ENCODE measurements around the gene PDE4D. TPM values are rescaled to one million over a fixed set of nuclear protein-coding genes. Genes with fewer than 3 reads are reported as not detected.

PDE4D gene
- 35.1 TPM for total RNA-seq
- long read RNA-seq, partial matches to known transcripts: 4 of 21 reads
- long read RNA-seq, other reads (novel, unspliced or antisense): 12 of 21 reads

GRCh38 chr5:59893429-59894227 is at the start of gene PDE4D:
TSS of gene PDE4D (minus strand) at chr5:59893726.
- peak; percentile 70 for ATAC-seq
- intact Hi-C loops (cut with micrococcal nuclease): no loop called here
- DNase-seq: peak; percentile 66

GRCh38 chr5:59937633-59938032 is 44.1 kb upstream of the PDE4D start:
- intact Hi-C loops (cut with micrococcal nuclease): no loop called here
- ATAC-seq (no peak), DNase-seq (no peak)

- intact Hi-C loops (cut with micrococcal nuclease): no loop called here
- DNase-seq (no peak), ATAC-seq (no peak)
Measured at GRCh38 chr5:59923465-59923864, 29.9 kb upstream of the PDE4D start.

DNA sequence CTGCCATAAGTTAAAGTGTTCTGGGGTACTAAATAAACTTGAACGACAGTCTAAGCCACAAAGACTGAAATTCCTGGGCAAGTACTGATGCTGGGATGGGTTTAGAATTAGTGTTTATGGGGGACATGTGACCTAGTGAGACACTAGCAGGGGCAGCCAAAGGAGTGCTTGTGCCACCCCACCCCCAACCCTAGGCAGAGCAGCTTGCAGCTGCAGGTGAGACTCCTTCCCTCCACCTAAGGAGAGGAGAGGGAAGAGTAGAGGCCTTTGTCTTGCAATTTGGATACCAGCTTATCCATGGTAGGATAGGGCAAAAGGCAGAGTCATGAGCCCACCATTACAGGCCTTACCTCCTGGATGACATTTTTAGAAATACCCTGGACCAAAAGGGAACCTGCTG is 28.7 kb upstream of the PDE4D start:
- intact Hi-C loops (cut with micrococcal nuclease): no loop called here

GRCh38 chr5:59921816-59922215 is 28.3 kb upstream of the PDE4D start:
- no peak for DNase-seq
- no peak for ATAC-seq
- intact Hi-C loops (cut with micrococcal nuclease): no loop called here

More for the DNA sequence above, 28.7 kb upstream of the PDE4D start:
- no peak for DNase-seq
- ATAC-seq: no peak

DNA sequence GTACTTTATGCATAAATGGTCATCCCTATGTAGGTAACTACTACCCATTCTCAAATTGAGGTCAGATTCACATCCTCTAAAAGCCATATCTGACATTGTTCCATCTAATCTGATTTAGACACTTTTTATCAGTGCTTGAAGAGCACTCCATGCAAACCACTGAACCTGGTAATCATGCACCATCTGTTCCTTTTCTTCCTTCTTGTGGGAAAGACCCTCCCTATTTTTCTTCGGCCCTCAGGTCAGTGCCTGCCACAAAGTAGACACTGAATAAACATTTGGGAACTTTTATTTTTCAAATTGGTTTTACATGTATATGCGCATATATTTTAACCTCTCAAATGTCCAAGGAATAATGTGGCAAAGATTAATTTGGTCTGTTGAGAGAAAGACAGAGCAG is 26.0 kb upstream of the PDE4D start:
- DNase-seq (no peak), ATAC-seq (no peak)
- intact Hi-C loops (cut with micrococcal nuclease): no loop called here

GRCh38 chr5:59917121-59917520 is 23.6 kb upstream of the PDE4D start:
- DNase-seq (no peak), ATAC-seq (no peak)
- intact Hi-C loops (cut with micrococcal nuclease): no loop called here

DNA sequence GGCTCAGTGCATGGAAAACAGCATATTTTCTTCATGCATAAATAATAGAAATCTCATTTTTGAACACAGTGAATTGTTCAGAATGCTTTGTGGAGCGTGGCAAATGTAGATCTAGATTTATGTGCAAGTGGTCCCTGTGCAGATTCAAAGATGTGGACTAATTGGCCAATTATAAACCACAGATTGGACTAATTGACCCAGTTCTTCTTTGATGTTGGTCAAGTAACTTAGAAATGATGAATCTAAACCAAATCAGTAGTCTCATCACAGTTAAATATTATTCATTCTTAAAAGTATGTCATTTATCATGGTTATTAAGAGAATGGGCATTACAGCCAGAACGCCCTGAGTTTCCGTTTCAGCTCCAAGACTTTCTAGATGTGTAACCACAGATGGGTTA is 11.7 kb upstream of the PDE4D start:
- no peak for ATAC-seq

DNA sequence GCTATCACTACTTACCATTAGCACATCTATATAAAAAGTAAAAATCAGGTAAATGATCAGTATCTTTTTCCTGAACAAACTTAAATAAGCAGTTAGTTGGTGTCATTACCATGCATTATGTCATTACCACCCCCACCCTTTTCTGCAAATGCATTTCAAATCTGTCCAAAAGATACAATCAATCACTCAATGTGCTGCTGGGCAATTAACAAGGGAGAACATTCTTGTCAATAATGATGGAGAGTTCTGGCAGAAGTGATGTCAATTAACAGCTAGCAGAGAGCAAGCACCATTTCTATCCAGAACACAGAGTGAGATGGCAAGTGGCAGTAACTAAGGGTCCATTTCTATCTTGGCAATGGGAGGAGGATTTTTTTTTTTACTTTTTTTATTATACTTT is 3.5 kb upstream of the PDE4D start:
- intact Hi-C loops (cut with micrococcal nuclease): no loop called here
- DNase-seq (no peak), ATAC-seq (no peak)

More for the DNA sequence above, 11.7 kb upstream of the PDE4D start:
- intact Hi-C loops (cut with micrococcal nuclease): no loop called here
- DNase-seq: no peak

GRCh38 chr5:59891962-59892643 is 1.4 kb downstream of the PDE4D start:
- DNase-seq (no peak), ATAC-seq (no peak)
- intact Hi-C loops (cut with micrococcal nuclease): no loop called here

DNA sequence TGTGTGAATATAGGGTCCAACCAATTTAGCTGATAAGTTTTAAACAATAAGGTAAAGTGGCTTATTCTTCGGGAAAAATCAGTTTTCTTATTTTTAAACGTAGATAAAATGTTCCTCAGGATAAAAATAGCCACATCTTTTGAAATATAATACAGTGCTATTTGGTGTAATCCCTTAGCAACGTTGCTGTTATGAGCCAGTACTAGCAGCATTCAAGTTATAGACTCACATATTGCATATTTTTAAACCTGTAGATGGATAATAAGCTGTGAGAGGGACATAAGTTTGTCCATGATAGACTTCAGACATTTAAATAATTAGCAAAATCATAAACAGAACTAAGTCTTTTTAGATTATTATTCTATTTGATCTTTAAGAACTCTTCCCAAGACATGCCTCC is 6.3 kb downstream of the PDE4D start:
- intact Hi-C loops (cut with micrococcal nuclease): no loop called here
- DNase-seq: no peak
- no peak for ATAC-seq

- DNase-seq: no peak
- no peak for ATAC-seq
- intact Hi-C loops (cut with micrococcal nuclease): no loop called here
Measured at GRCh38 chr5:59874675-59875074, 18.9 kb downstream of the PDE4D start.

- no peak for DNase-seq
- no peak for ATAC-seq
- intact Hi-C loops (cut with micrococcal nuclease): no loop called here
Measured at GRCh38 chr5:59873113-59873512, 20.4 kb downstream of the PDE4D start.

DNA sequence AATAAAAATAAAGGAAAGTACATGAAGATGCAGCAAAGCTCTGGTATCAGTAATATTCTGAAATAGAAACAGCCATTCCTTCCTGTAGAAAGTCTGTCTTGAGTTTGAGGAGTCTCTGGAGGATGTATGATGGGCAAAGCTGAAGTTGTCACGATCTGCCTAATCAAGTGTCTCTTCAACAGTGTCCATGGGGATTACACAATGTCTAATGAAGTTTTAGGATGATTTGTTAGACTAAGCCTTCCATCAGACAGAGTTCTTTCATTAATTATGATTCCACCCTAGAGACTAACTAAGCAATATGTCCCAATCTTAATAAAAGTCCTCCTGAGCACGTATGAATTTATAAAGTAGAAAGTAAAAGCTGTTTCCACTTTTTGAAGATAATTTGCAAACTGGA is 26.9 kb downstream of the PDE4D start:
- intact Hi-C loops (cut with micrococcal nuclease): no loop called here
- DNase-seq (no peak), ATAC-seq (no peak)

GRCh38 chr5:59864718-59865117 is 28.8 kb downstream of the PDE4D start:
- no peak for DNase-seq
- no peak for ATAC-seq
- intact Hi-C loops (cut with micrococcal nuclease): no loop called here

GRCh38 chr5:59863777-59864176 is 29.7 kb downstream of the PDE4D start:
- ATAC-seq (no peak), DNase-seq (no peak)
- intact Hi-C loops (cut with micrococcal nuclease): no loop called here

DNA sequence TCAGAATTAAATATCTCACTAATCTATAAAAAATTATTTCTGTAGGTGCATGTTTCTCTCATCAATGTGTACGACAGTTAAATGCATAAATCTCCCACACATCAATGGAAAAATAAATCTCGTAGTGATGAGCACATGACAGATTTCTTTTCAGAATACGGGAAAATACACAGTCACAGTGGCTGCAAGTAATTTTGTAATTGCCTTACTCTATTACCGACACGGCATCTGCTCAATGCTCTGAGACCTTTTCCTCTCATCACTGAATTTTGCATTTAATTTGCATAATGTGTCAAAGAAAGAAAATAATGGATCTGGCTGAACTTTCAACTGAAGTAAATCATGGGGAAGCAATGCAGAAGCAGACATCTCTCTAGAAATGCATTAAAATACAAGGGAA is 37.2 kb downstream of the PDE4D start:
- DNase-seq: no peak
- intact Hi-C loops (cut with micrococcal nuclease): no loop called here
- no peak for ATAC-seq

- ATAC-seq (no peak), DNase-seq (no peak)
- intact Hi-C loops (cut with micrococcal nuclease): no loop called here
Measured at GRCh38 chr5:59850766-59851165, 42.8 kb downstream of the PDE4D start.

GRCh38 chr5:59847586-59847985 is 45.9 kb downstream of the PDE4D start:
- intact Hi-C loops (cut with micrococcal nuclease): no loop called here
- DNase-seq (no peak), ATAC-seq (no peak)

GRCh38 chr5:59845730-59846129 is 47.8 kb downstream of the PDE4D start:
- no peak for ATAC-seq
- intact Hi-C loops (cut with micrococcal nuclease): no loop called here
- no peak for DNase-seq

Measured in left ventricle myocardium superior (tissue), 1 donor.